ENCODE data around the gene GARNL3.

DNA sequence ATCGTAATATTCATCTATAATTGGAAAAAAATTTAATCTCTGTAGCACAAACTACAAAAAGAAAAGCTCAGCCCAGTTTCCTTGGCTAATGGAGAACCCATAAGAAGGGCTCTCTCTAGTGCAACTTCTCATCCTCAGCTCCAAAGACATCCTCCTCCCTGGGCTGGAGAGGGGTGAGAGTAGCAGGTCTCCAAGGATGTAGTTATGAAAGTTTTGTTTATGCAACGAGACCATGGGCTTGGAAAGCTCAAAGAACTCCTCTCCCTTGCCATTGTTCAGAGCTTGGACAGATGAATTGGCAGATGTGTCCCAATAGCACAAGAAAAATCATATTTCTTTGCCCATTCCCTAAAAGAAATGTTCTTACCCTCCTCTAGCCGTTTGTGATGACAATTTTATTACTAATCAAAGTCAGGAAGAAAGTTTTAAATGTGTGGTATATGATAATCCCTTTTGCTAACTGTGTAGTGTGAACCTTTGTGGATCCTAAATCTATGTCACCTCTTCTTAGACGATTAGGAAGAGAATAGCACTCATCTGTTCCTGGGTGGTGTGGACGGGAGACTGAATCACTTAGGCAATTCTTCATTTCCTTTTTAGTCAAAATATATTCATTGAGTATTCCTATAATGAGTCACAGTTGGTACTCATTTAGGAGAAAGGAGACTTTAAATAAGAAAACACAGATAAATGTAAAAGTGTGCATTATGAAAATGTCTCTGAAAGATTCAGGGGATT is 52.2 kb downstream of the GARNL3 start:
- TF ChIP-seq, protein P1, sequence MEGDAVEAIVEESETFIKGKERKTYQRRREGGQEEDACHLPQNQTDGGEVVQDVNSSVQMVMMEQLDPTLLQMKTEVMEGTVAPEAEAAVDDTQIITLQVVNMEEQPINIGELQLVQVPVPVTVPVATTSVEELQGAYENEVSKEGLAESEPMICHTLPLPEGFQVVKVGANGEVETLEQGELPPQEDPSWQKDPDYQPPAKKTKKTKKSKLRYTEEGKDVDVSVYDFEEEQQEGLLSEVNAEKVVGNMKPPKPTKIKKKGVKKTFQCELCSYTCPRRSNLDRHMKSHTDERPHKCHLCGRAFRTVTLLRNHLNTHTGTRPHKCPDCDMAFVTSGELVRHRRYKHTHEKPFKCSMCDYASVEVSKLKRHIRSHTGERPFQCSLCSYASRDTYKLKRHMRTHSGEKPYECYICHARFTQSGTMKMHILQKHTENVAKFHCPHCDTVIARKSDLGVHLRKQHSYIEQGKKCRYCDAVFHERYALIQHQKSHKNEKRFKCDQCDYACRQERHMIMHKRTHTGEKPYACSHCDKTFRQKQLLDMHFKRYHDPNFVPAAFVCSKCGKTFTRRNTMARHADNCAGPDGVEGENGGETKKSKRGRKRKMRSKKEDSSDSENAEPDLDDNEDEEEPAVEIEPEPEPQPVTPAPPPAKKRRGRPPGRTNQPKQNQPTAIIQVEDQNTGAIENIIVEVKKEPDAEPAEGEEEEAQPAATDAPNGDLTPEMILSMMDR (conservative IDR thresholded peaks at IDR 0.05; ENCODE audit: low read length) = no peak
- TF ChIP-seq EZH2phosphoT487 (IDR thresholded peaks at IDR 0.05; ENCODE audit: borderline replicate concordance, low read depth, low read length) = no peak

Measured in OCI-LY7 (cell line).